Right lobe of liver (tissue), 4 donors: ENCODE measurements around the gene ABHD8.

Source experiments
- POLR2A ChIP-seq: fragments of 450-650 bp; IDR thresholded peaks from one replicate; pipeline ENCODE4 v1.6.1; 2017; ENCODE audit warnings: antibody characterized with exemption, mild to moderate bottlenecking
- TF ChIP-seq, protein P1 (sequence below), 4 donors: fragments of 200-600 bp in 3 of 4; fragments of 450-650 bp in 1 of 4; IDR thresholded peaks; one replicate each; pipeline versions ENCODE4 v1.5.1 to v1.8.0; 2016 to 2022; ENCODE audit warnings: antibody characterized with exemption in 4 of 4, mild to moderate bottlenecking in 2 of 4
- donor health status: DM: no; HTN: no; CAD: no.
- donor health status: DM: no; HTN: no; CAD: no.
- donor health status: DM: no; HTN: yes; CAD: no.

GRCh38 chr19:17346109-17346671 lies 43.0 kb upstream of the ABHD8 start:
- TF ChIP-seq, protein P1, sequence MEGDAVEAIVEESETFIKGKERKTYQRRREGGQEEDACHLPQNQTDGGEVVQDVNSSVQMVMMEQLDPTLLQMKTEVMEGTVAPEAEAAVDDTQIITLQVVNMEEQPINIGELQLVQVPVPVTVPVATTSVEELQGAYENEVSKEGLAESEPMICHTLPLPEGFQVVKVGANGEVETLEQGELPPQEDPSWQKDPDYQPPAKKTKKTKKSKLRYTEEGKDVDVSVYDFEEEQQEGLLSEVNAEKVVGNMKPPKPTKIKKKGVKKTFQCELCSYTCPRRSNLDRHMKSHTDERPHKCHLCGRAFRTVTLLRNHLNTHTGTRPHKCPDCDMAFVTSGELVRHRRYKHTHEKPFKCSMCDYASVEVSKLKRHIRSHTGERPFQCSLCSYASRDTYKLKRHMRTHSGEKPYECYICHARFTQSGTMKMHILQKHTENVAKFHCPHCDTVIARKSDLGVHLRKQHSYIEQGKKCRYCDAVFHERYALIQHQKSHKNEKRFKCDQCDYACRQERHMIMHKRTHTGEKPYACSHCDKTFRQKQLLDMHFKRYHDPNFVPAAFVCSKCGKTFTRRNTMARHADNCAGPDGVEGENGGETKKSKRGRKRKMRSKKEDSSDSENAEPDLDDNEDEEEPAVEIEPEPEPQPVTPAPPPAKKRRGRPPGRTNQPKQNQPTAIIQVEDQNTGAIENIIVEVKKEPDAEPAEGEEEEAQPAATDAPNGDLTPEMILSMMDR (IDR thresholded peaks at IDR 0.05) = peak; percentile 91 to 97 (median 94)
- no peak for TF ChIP-seq POLR2A
